Astrocyte of the spinal cord (primary cell): ENCODE data around the gene CLIP1.

Source experiments
- DNase-seq: peaks from one replicate; pipeline ENCODE4 v3.0.0; 2011; ENCODE audit warnings: low read depth, low spot score
- H3K4me3 ChIP-seq: 2 replicates; pipeline ENCODE4 v1.5.1; 2011; ENCODE audit warnings: low read depth, mild to moderate bottlenecking, low read length, moderate library complexity
- CTCF ChIP-seq: IDR thresholded peaks from 2 replicates; pipeline ENCODE4 v1.5.1; 2012; ENCODE audit warnings: low read depth, mild to moderate bottlenecking, low read length, inconsistent platforms
- in situ Hi-C: cut with HindIII; loops from 2 replicates; pipeline ENCODE4 v1.10.0; 2017; ENCODE audit warnings: low sequenced_read_pairs

Gene CLIP1

GRCh38 chr12:122413516-122414404 lies 8.7 kb downstream of the CLIP1 start:
- in situ Hi-C loops: no loop called here
- no peak for DNase-seq
- no peak for TF ChIP-seq CTCF
- H3K4me3 ChIP-seq: no peak overlapping the region

GRCh38 chr12:122412851-122413433 lies 9.5 kb downstream of the CLIP1 start:
- TF ChIP-seq CTCF: no peak
- DNase-seq: no peak
- no peak overlapping the region for H3K4me3 ChIP-seq
- in situ Hi-C loops: no loop called here

- no peak for DNase-seq
- in situ Hi-C loops: no loop called here
- no peak overlapping the region for H3K4me3 ChIP-seq
- no peak for TF ChIP-seq CTCF
Measured at GRCh38 chr12:122411537-122411936, 10.9 kb downstream of the CLIP1 start.

- in situ Hi-C loops: no loop called here
- no peak overlapping the region for H3K4me3 ChIP-seq
- DNase-seq: no peak
- TF ChIP-seq CTCF: no peak
Measured at GRCh38 chr12:122407208-122407607, 15.3 kb downstream of the CLIP1 start.

- no peak overlapping the region for H3K4me3 ChIP-seq
- DNase-seq: peak; percentile 77
- TF ChIP-seq CTCF: no peak
- in situ Hi-C loops: no loop called here
Measured at GRCh38 chr12:122406701-122407164, 15.7 kb downstream of the CLIP1 start.

- in situ Hi-C loops: no loop called here
- TF ChIP-seq CTCF: no peak
- no peak overlapping the region for H3K4me3 ChIP-seq
- no peak for DNase-seq
Measured at GRCh38 chr12:122403831-122404230, 18.6 kb downstream of the CLIP1 start.
